ENCODE results near the gene SCAMP3.
"Not testable (repeated sequence)": the region's sequence is repeated elsewhere in the genome, so short reads cannot be mapped to it uniquely, and the experiment has no call there.

The SCAMP3 gene

GRCh38 chr1:155254228-155254713, 7.9 kb downstream of the SCAMP3 start:
- no peak for DNase-seq

- DNase-seq: no peak
Observed at GRCh38 chr1:155253797-155254196, 8.4 kb downstream of the SCAMP3 start.

GRCh38 chr1:155253208-155253607, 9.0 kb downstream of the SCAMP3 start:
- no peak for DNase-seq

GRCh38 chr1:155251566-155251965, 10.6 kb downstream of the SCAMP3 start:
- no peak for DNase-seq

GRCh38 chr1:155250633-155251449, 11.3 kb downstream of the SCAMP3 start:
- DNase-seq: peak; percentile 98

GRCh38 chr1:155250246-155250632, 11.9 kb downstream of the SCAMP3 start:
- DNase-seq: no peak

- DNase-seq: no peak
Observed at GRCh38 chr1:155247667-155248553, 14.2 kb downstream of the SCAMP3 start.

GRCh38 chr1:155246796-155247195, 15.4 kb downstream of the SCAMP3 start:
- DNase-seq: not testable (repeated sequence)

GRCh38 chr1:155245163-155245524, 17.0 kb downstream of the SCAMP3 start:
- DNase-seq: no peak

GRCh38 chr1:155244368-155245162, 17.6 kb downstream of the SCAMP3 start:
- peak; percentile 86 for DNase-seq

GRCh38 chr1:155242805-155243358, 19.3 kb downstream of the SCAMP3 start:
- no peak for DNase-seq

- DNase-seq: no peak
Observed at GRCh38 chr1:155241841-155242264, 20.3 kb downstream of the SCAMP3 start.

- DNase-seq: peak; percentile 50
Observed at GRCh38 chr1:155241069-155241679, 21.0 kb downstream of the SCAMP3 start.

GRCh38 chr1:155236451-155236850, 25.7 kb downstream of the SCAMP3 start:
- no peak for DNase-seq

- not testable (repeated sequence) for DNase-seq
Observed at GRCh38 chr1:155235375-155235774, 26.8 kb downstream of the SCAMP3 start.

GRCh38 chr1:155233502-155233901, 28.7 kb downstream of the SCAMP3 start:
- not testable (repeated sequence) for DNase-seq

- DNase-seq: not testable (repeated sequence)
Observed at GRCh38 chr1:155232001-155232978, 29.9 kb downstream of the SCAMP3 start.

GRCh38 chr1:155231302-155231701, 30.9 kb downstream of the SCAMP3 start:
- DNase-seq: not testable (repeated sequence)

- no peak for DNase-seq
Observed at GRCh38 chr1:155228096-155228427, 34.1 kb downstream of the SCAMP3 start.

- DNase-seq: peak; percentile 98
Observed at GRCh38 chr1:155227261-155228095, 34.7 kb downstream of the SCAMP3 start.

All from activated CD4-positive, alpha-beta T cell treated with anti-CD3 and anti-CD28 coated beads, Interleukin-2, amount 50 U/mL, for 1 hour (primary cell).